Measurements from ENCODE around the gene MTA2.
"Not testable (repeated sequence)": the region's sequence is repeated elsewhere in the genome, so short reads cannot be mapped to it uniquely, and the experiment has no call there.

Gene MTA2

DNA sequence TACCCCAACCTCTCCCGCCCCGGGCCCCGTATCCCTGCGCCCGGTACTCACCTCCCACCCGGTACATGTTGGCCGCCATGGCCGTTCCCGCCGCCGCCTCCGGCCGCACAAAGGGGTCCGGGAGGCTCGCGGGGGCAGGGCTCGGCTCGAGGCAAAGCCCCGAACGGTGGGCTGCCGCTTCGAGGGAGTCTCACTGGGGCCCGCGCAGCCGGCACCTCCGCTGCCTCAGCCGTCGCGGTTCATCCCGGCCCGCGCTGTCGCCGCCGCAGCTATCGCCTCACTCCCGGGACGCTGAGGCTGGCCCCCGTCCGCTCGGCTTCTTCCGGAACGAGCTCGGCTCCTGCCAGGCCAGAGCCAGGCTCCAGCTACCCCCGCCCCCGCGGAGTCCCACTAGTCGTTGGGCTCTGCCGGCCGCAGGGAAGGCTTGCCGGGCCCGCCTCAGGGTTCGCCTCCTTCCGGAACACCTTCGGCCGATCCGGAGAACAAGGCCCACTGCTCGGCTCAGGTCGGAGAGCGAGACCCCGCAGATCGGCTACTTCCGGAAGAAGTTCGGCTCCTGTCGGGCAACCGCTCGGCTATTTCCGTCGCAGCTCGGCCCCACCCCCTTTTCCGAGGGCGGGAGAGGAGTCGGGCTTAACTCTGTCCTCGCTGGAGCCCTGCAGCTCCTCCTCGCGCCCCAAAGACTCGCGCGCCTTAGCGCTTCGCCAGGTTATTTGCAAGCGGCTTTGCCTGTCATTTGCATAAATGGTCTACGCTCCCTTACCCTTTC lies at the start of gene MTA2:
TSS of gene MTA2 (minus strand) at position 494 of the 769 bp plus-strand sequence. CDS start at position 79, 415 bp downstream.
- peak; percentile 96 for DNase-seq

DNA sequence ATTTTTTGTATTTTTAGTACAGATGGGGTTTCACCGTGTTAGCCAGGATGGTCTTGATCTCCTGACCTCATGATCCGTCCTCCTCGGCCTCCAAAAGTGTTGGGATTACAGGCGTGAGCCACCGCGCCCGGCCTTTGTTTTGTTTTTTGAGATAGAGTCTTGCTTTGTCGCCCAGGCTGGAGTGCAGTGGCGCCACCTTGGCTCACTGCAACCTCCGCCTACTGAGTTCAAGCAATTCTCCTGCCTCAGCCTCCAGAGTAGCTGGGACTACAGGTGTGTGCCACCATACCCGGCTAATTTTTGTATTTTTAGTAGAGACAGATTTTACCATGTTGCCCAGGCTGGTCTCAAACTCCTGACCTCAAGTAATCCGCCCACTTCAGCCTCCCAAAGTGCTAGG lies 48.6 kb upstream of the MTA2 start:
- not testable (repeated sequence) for DNase-seq

DNA sequence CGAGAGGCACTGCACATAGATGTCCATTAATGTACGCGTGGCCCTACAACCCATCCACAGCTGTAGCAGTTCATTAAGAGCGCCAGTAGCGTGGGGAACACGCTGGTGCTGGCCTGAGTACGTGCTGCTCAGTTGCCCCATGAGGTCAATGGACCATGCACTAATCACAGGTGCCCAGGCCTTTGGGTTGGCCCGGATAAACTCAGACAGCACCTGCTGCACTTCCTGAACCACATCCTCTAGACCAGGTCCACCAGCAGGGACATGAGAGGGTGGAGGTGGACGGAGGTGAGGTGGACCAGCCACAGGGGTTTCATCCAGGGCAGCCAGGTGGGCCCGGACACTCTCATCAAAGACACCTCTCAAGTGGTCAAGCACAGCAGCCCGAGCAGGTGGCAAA lies 47.8 kb upstream of the MTA2 start:
- no peak for DNase-seq

DNA sequence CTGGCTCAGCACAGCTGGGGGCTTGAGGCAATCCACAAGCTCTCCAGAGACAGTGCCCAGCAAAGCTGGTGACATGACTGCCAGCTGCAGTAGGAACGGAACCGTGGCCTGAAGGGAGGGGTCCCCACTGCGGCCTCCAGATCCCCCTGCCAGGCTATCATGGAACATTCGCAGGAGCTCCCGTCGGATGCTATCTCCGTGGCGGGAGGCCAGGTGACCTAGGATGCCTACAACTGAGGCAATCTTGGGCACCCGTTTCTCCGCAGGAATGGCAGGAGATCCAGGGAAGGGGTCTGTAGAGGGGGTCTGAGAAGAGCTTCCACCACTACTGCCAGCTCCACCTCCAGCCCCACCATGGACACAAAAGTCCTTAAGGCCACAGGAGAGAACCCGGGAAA lies 47.3 kb upstream of the MTA2 start:
- no peak for DNase-seq

- DNase-seq = no peak
Observed at GRCh38 chr11:62648185-62648966, 46.7 kb upstream of the MTA2 start.

DNA sequence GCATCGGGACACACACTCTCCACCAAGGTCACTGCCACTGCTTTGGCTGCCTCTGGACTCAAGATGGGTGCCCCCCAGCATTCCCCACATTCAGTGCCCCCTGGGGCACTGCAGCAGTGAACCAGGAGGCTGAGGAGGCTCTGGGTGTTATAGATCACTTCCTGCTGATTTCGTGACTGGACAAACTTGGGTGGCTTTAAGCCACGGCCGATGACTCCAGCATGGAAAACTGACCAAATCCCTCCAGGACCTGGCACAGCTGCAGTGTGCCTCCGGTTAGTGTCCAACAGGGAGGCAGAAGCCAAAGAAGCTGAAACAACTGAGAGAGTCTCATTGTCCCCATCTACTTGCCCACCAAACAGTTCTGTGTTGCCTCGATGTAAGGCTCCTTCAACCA lies 45.9 kb upstream of the MTA2 start:
- no peak for DNase-seq

- DNase-seq = no peak
Observed at GRCh38 chr11:62646825-62647608, 45.4 kb upstream of the MTA2 start.

DNA sequence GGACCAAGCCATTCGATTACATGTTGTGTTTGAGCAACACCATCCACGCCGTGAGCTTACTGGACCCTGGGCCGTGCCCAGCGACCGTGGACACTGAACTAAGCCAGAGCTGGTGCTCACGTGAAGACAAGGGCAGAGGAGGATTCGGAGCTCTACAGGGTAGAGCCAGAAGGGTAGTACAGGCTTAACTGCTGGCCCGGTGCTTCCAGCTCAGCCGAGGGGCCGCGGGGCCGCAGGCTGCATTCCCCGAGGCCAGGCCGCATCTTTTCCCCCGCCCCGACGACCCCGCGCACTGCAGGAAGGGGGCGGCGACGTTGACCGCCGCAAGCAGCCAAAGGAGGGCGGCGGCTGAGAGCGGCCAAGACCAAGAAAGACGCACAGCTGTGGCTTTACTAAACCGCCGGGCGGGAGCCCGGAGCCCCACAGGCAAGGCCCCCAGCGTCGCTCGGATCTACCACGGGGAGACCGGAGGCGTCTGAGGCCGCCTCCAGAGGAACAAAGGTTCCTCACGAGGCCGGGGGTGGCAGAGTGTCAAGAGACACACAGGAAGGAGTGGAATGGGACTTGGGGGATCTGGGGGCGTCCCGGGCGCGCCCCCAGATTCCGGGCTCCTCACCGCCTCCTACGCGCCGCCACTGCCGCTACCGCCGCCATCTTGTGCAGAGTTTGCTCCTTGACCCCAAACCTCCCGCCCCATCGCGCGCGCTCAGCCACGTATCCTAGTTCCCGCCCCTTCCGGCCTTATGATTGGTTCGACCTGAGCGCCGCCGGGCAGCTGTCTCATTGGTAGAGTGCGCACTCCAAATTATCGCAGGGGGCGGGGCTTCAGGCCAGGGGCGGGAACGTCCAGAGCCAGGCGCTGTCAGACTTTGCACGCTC lies 44.5 kb upstream of the MTA2 start, which contains the start of gene GANAB:
TSS of gene GANAB (minus strand) at position 668 of the 879 bp plus-strand sequence. CDS start at position 654, 14 bp downstream.
- DNase-seq = peak; percentile 97 to 99

DNA sequence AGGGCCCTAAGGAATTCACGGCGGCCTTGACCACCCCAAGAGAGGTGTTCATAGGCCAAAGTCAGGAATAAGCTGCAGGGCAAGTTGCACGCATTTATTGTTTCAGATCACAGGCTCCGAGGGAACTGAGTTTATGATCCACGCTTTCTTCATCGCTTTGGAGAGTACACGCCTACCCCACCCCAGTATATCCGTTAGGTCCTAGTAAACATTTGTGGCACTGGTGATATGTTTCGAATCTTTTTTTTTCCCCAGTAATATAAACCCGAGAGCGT lies 43.9 kb upstream of the MTA2 start:
- no peak for DNase-seq

DNA sequence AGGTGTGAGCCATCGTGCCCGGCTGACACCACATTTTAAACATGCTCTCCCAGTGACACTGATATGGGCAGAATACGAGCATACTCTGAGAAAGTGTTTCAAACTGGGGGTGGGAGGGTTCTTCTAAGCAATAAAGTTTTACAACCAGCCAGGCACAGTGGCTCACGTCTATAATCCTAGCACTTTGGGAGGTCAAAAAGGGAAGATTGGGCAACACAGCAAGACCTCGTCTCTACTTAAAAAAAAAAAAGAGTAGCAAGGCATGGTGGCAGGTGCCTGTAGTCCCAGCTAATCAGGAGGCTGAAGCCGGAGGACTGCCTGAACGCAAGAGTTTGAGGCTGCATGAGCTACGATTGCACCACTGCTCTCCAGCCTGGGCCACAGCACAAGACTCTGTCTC lies 42.6 kb upstream of the MTA2 start:
- DNase-seq = no peak

- no peak for DNase-seq
Observed at GRCh38 chr11:62632492-62632891, 30.8 kb upstream of the MTA2 start.

DNA sequence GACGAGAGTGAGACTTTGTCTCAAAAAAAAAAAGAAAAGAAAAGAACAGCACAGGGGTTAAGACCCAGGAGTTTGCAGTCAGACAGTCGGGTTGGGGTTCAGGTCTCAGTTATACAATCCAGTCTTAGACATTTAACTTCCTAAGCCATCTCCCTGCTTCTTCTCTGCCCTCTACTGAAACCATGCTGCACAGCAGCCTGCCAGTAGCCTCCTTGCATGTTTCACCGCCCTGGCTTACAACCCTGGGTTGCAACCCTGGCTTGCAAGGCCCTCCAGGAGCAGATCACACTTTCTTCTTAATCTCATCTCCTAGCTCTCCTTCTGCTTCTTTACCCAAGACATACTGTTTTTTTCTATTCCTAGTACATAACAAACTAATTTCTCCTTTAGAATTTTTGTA lies 26.0 kb upstream of the MTA2 start:
- DNase-seq = no peak

DNA sequence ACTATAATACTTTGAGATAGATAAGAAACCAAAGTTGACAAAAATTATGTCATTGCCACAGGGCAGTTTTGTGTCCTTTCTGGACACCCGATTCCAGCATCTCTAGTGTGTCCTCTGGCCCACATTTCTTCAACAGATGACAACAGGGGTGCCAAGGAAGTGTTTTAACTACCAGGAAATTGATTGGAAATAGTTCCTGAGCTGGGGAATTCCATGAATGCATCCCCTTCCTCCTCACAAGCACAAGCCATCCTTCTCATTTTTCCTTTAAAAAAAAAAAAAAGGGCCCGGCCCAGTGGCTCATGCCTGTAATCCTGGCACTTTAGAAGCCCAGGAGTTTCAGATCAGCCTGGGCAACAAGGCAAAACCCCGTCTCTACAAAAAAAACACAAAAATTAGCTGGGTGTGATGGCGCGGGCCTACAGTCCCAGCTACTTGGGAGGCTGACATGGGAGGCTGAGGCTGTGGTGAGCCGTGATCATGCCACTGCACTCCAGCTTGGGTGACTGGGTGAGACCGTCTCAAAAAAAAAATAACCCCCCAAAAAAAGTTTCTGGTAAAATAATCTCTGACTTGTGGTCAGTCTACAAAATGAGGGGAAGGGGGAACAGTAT lies 20.9 kb upstream of the MTA2 start:
- no peak for DNase-seq

DNA sequence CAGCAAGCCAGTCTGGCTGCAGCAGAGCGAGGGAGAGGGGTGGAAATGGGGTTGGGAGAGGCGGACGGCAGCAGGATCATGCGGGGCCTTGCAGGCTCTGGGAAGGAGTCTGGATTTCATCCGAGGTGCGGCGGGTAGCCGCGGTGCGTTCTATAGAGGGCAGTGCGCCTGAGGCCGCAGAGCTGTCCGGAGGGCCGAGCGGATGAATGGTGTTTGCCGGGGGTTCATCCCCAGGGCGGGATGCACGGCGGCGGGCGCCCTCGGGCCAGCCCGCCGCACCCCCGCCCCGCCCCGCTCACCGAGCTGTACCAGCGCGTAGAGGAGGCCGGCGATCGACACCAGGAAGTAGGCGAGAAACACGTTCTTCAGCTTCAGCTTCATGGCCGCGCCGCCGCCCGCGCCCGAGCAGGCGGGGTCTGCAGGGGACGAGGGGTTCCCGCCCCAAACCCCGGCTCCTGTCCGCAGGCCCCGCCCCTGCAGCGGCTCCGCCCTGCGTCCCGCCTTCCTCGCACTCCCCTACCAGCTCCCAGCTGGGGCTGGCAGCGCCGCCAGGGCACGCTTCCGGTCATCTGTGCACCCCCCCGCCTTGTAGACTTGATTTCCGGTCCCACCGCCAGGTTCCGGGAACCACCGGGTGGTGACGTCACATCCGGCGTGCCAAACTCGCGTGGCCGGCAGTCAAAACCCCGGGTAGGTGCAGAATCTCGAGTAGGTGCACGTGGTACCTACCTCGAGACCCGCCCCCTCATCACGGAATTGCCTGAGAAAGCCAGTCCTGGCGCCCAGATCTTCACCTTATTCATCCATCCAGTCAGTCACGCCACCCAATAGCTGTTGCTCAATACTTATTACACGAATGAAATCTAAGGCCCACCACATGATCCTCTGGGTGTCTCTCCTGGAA lies 20.2 kb upstream of the MTA2 start, which contains the start of gene B3GAT3:
TSS of gene B3GAT3 (minus strand) at position 420 of the 904 bp plus-strand sequence. CDS start at position 381, 39 bp downstream.
- DNase-seq = peak; percentile 96 to 98

GRCh38 chr11:62621027-62621566 lies 19.4 kb upstream of the MTA2 start:
- no peak for DNase-seq

DNA sequence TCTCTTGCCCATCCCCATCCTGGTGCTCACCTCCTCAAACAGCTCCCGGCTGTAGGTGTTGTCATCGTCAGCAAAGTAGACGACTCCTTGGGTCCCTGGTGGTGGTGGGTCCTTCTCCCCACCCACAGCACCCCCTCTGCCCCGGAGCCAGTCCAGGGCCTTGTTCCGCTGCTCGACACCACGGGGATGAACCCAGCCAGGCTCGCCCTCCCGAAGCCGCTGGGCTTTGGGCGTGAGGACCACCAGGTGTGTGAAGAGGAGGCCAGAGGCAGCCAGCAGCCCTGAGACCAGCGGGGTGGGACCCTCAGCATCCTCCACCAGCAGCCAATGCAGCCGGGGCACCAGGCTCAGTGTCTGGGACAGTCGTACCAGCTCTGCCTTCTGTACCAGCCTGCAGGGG lies 15.3 kb upstream of the MTA2 start:
- DNase-seq = not testable (repeated sequence)

DNA sequence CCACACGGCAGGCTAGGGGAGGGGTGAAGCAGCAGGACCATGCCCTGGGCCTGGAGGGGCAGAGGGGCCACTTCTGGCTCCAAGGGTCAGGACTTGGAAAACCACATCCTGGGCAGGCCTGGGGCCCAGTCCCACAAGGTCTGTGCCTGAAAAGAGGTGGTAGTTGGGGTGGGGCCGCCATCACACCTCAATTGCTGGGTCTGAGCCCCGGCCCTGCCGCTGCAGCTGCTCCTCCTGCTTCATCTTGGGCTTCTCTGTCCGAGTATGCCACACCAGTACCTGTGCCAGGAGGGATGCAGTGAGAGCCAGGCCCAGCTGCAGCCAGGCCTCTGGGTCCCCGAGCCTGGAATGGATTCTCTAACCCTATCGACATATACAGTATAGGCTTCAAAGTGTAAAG lies 13.9 kb upstream of the MTA2 start:
- DNase-seq = no peak

GRCh38 chr11:62614275-62614674 lies 12.6 kb upstream of the MTA2 start:
- no peak for DNase-seq

- DNase-seq = peak in 1 of 2 experiments; percentile 69
Observed at GRCh38 chr11:62613291-62613778, 11.7 kb upstream of the MTA2 start.
